NCI-H2029 (cell line): ENCODE measurements around the gene PCYT1B.

Experiments used
- DNase-seq: peaks from one replicate; lab custom pipeline; 2025; lab: John Stamatoyannopoulos, UW

PCYT1B gene

DNA sequence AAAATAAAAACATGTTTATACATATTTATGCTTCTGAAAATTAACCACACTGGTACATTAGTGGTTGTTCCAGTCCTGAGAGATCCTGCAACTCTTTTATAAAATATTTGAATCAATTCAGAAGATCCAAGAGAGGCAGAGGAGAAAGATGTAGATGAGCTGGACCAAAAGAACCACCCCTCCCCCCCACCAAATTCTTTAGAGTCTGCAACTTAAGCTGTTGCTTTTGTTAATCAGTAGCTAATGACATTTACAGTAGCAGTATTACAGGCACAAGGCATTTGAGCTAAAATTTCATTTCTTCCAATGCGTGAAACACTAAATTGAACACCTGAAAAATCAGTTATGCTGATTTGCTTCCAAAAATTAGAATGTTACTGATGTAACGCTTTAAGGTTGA, 120.5 kb downstream of the PCYT1B start:
- no peak for DNase-seq

- DNase-seq: no peak
These were observed 121.7 kb downstream of the PCYT1B start for GRCh38 chrX:24525455-24525854.

DNA sequence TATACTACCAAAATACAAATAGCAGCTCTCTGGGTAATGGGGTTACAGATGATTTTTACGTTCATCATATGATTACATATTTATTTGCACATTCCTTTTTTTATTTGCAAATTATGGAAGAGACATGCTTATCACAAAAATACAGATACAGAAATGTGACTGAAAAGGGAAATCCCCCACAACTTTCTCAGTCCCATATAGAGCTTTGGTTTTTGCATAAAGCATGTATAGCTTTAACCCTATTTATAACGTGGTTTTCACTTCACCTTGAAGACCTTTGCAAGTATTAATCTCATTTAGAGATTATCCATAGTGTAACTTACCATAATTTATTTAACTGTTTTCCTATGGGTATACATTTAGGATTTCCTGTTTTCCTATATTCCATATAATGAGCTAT, 126.7 kb downstream of the PCYT1B start:
- DNase-seq: no peak

DNA sequence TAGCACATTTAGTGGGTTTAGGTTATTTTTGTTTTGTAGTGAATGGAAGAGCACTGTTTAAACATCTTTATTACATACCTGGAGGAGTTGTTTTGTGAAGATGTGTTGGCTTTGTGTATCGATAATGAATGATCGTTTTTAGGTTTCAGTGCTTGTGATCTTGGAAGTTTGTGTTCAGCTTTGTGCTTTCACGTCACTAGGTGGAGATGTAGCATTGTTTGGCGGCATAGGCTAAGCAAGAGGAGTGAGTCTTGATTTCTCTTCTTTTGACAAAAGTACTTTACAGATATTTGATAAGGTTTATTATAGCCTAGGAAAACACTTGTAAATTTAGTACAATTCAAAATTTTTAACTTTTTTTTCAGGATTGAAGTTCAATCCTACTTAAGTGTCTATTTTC, 131.7 kb downstream of the PCYT1B start:
- DNase-seq: no peak

- no peak for DNase-seq
These were observed 133.7 kb downstream of the PCYT1B start for GRCh38 chrX:24513416-24513815.

- no peak for DNase-seq
These were observed 138.8 kb downstream of the PCYT1B start for GRCh38 chrX:24508375-24508774.
